MCF 10A (cell line): ENCODE measurements around the gene ZBTB37. TPM values are rescaled to one million over a fixed set of nuclear protein-coding genes. Genes with fewer than 3 reads are reported as not detected.

Experiments
- BruUV-seq: library from RNA; stranded (reverse); fragments of 400-500 nt; replicated peaks from 2 replicates; lab custom pipeline; 2021; lab: Mats Ljungman, UMichigan
- CTCF ChIA-PET: fragments of 300-600 bp; sonication (Branson Sonifier 250); formaldehyde crosslinking; extraction: SDS; loops from one replicate; lab custom pipeline; 2021; ENCODE audit warnings: antibody characterized with exemption, inconsistent platforms; lab: Yijun Ruan, JAX
- POLR2A ChIA-PET: fragments of 300-600, 350-650 bp; sonication (Branson Sonifier 250); formaldehyde crosslinking; extraction: SDS; loops from one replicate; lab custom pipeline; 2020; ENCODE audit warnings: antibody characterized with exemption, inconsistent platforms; lab: Yijun Ruan, JAX
- DNase-seq: peaks from one replicate; pipeline ENCODE4 v3.0.0-alpha.2; 2018; ENCODE audit not compliant: unreplicated experiment
- H3K27ac Mint-ChIP-seq: one replicate; pipeline ENCODE4 v1.8.0; 2022; ENCODE audit warnings: mild to moderate bottlenecking, low read depth, mixed read lengths; ENCODE audit not compliant: unreplicated experiment
- H3K27me3 Mint-ChIP-seq: one replicate; pipeline ENCODE4 v1.8.0; 2022; ENCODE audit warnings: mixed read lengths; ENCODE audit not compliant: insufficient read depth, unreplicated experiment
- H3K36me3 Mint-ChIP-seq: one replicate; pipeline ENCODE4 v1.8.0; 2022; ENCODE audit warnings: mild to moderate bottlenecking, moderate library complexity, mixed read lengths; ENCODE audit not compliant: insufficient read depth, unreplicated experiment
- H3K4me1 Mint-ChIP-seq: one replicate; pipeline ENCODE4 v1.8.0; 2022; ENCODE audit warnings: mixed read lengths; ENCODE audit not compliant: insufficient read depth, unreplicated experiment
- H3K4me3 Mint-ChIP-seq: one replicate; pipeline ENCODE4 v1.8.0; 2022; ENCODE audit warnings: mild to moderate bottlenecking, moderate library complexity, mixed read lengths; ENCODE audit not compliant: unreplicated experiment
- H3K9me3 Mint-ChIP-seq: one replicate; pipeline ENCODE4 v1.8.0; 2022; ENCODE audit warnings: mixed read lengths; ENCODE audit not compliant: unreplicated experiment
- intact Hi-C: fragments of 100-400 bp; cut with micrococcal nuclease; formaldehyde crosslinking; loops from 2 replicates; pipeline ENCODE4 v1.14.1; 2022
- total RNA-seq: library from RNA; stranded (reverse); gene quantifications from 2 replicates; pipeline ENCODE4 v1.2.3, GENCODE V29; 2022
- TF ChIP-seq, protein P1 (sequence below): fragments of 200-600 bp; IDR thresholded peaks from one replicate; pipeline ENCODE4 v1.8.0; 2022; ENCODE audit warnings: antibody characterized with exemption, mild to moderate bottlenecking; ENCODE audit not compliant: unreplicated experiment

Gene ZBTB37
- total RNA-seq, 1 experiment from 2014 or later = 12.8 TPM

- BruUV-seq = no TSS peak
- no peak overlapping the region for H3K4me3 Mint-ChIP-seq
- no peaks in the 10 kb centered on the region for H3K4me1 Mint-ChIP-seq
- no peak for DNase-seq
- H3K9me3 Mint-ChIP-seq = no peaks in the 10 kb centered on the region
- H3K36me3 Mint-ChIP-seq = peaks cover 22% of the 10 kb centered on the region
- H3K27me3 Mint-ChIP-seq = no peaks in the 10 kb centered on the region
- TF ChIP-seq, protein P1, sequence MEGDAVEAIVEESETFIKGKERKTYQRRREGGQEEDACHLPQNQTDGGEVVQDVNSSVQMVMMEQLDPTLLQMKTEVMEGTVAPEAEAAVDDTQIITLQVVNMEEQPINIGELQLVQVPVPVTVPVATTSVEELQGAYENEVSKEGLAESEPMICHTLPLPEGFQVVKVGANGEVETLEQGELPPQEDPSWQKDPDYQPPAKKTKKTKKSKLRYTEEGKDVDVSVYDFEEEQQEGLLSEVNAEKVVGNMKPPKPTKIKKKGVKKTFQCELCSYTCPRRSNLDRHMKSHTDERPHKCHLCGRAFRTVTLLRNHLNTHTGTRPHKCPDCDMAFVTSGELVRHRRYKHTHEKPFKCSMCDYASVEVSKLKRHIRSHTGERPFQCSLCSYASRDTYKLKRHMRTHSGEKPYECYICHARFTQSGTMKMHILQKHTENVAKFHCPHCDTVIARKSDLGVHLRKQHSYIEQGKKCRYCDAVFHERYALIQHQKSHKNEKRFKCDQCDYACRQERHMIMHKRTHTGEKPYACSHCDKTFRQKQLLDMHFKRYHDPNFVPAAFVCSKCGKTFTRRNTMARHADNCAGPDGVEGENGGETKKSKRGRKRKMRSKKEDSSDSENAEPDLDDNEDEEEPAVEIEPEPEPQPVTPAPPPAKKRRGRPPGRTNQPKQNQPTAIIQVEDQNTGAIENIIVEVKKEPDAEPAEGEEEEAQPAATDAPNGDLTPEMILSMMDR = no peak
- intact Hi-C loops = no loop called here
- ChIA-PET POLR2A (interaction anchor here (2.9 kb wide), 1 partner anchor 18 kb away, joined by 18 read pairs; the partner anchor contains the start of genes GAS5 and ZBTB37), CTCF (interaction anchor here (0.6 to 0.9 kb wide), 2 partner anchors 19 to 208 kb away, joined by 4 read pairs; partner anchors contain the start of gene ZBTB37)
- H3K27ac Mint-ChIP-seq = no peak overlapping the region
Observed at GRCh38 chr1:173887627-173888026, 19.4 kb downstream of the ZBTB37 start.

DNA sequence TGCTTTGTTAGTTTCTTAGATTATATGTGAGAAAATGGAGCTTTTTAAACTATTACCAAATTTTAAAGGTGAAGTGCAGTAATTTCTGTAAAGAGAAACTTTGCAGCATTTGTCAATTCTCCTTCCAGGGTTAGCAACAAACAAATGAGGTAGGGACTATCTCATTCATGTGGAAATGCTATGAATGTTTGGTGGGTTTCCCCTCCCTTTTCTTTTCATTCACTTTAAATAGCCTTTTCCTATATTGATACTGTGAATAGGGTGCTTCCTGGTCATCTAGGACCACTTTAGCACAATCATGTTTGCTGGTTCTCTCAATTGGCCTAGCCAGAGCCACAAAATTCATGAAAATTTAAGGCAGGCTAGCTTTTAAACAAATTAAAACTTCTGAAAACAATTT, 20.6 kb downstream of the ZBTB37 start:
- ChIA-PET CTCF (interaction anchor here (0.5 to 1.6 kb wide), 5 partner anchors 17 to 1169 kb away, joined by 3 to 5 read pairs (median 3); no protein-coding TSS in a partner anchor), POLR2A (interaction anchor here (0.6 to 2.9 kb wide), 3 partner anchors 20 to 409 kb away, joined by 3 to 18 read pairs (median 4); partner anchors contain the start of genes GAS5 and ZBTB37)
- Mint-ChIP-seq H3K9me3 (no peaks in the 10 kb centered on the region), H3K27ac (no peak overlapping the region), H3K4me1 (peaks cover 1% of the 10 kb centered on the region), H3K4me3 (no peak overlapping the region), H3K27me3 (no peaks in the 10 kb centered on the region), H3K36me3 (peaks cover 22% of the 10 kb centered on the region)
- intact Hi-C loops = no loop called here
- no peak for DNase-seq
- BruUV-seq = no TSS peak
- TF ChIP-seq, protein P1 = no peak

- Mint-ChIP-seq H3K27ac (no peak overlapping the region), H3K9me3 (no peaks in the 10 kb centered on the region), H3K27me3 (no peaks in the 10 kb centered on the region), H3K36me3 (peaks cover 22% of the 10 kb centered on the region), H3K4me1 (peaks cover 7% of the 10 kb centered on the region), H3K4me3 (no peak overlapping the region)
- ChIA-PET POLR2A (interaction anchor here (0.8 to 1.0 kb wide), 2 partner anchors 14 to 21 kb away, joined by 3 to 8 read pairs; partner anchors contain the start of gene ZBTB37), CTCF (interaction anchor here (0.6 to 1.6 kb wide), 3 partner anchors 174 to 1904 kb away, joined by 3 to 5 read pairs (median 5); no protein-coding TSS in a partner anchor)
- TF ChIP-seq, protein P1 = no peak
- DNase-seq = no peak
- intact Hi-C loops = no loop called here
- no TSS peak for BruUV-seq
Observed at GRCh38 chr1:173889885-173890284, 21.7 kb downstream of the ZBTB37 start.

GRCh38 chr1:173893611-173894010, 25.4 kb downstream of the ZBTB37 start:
- H3K9me3 Mint-ChIP-seq = no peaks in the 10 kb centered on the region
- DNase-seq = no peak
- no peak overlapping the region for H3K4me3 Mint-ChIP-seq
- POLR2A ChIA-PET = interaction anchor here (1.5 to 1.6 kb wide), 2 partner anchors 25 to 36 kb away, joined by 4 to 7 read pairs; partner anchors contain the start of gene ZBTB37
- TF ChIP-seq, protein P1 = no peak
- no TSS peak for BruUV-seq
- intact Hi-C loops = no loop called here
- no peaks in the 10 kb centered on the region for H3K27me3 Mint-ChIP-seq
- CTCF ChIA-PET = no interaction called here
- no peak overlapping the region for H3K27ac Mint-ChIP-seq
- H3K36me3 Mint-ChIP-seq = peaks cover 6% of the 10 kb centered on the region
- peaks cover 7% of the 10 kb centered on the region for H3K4me1 Mint-ChIP-seq
